ENCODE measurements around the gene MTTP. TPM values are rescaled to one million over a fixed set of nuclear protein-coding genes. Genes with fewer than 3 reads are reported as not detected.

Gene MTTP
- total RNA-seq, 1 donor from 2014 or later, result 0.08 TPM

GRCh38 chr4:99586322-99586721 is 11.7 kb downstream of the MTTP start:
- DNase-seq (ENCODE audit: low read depth), result no peak
- TF ChIP-seq, protein P1, sequence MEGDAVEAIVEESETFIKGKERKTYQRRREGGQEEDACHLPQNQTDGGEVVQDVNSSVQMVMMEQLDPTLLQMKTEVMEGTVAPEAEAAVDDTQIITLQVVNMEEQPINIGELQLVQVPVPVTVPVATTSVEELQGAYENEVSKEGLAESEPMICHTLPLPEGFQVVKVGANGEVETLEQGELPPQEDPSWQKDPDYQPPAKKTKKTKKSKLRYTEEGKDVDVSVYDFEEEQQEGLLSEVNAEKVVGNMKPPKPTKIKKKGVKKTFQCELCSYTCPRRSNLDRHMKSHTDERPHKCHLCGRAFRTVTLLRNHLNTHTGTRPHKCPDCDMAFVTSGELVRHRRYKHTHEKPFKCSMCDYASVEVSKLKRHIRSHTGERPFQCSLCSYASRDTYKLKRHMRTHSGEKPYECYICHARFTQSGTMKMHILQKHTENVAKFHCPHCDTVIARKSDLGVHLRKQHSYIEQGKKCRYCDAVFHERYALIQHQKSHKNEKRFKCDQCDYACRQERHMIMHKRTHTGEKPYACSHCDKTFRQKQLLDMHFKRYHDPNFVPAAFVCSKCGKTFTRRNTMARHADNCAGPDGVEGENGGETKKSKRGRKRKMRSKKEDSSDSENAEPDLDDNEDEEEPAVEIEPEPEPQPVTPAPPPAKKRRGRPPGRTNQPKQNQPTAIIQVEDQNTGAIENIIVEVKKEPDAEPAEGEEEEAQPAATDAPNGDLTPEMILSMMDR (IDR thresholded peaks at IDR 0.05; ENCODE audit: insufficient read depth, low read length, poor library complexity, severe bottlenecking), result no peak
- Histone ChIP-seq H3K4me3 (ENCODE audit: low read depth, low read length) (no peak overlapping the region), H3K36me3 (ENCODE audit: control insufficient read depth, insufficient read depth, low read length) (no peaks in the 10 kb centered on the region), H3K27me3 (ENCODE audit: control insufficient read depth, insufficient read depth, low read length) (no peaks in the 10 kb centered on the region)

DNA sequence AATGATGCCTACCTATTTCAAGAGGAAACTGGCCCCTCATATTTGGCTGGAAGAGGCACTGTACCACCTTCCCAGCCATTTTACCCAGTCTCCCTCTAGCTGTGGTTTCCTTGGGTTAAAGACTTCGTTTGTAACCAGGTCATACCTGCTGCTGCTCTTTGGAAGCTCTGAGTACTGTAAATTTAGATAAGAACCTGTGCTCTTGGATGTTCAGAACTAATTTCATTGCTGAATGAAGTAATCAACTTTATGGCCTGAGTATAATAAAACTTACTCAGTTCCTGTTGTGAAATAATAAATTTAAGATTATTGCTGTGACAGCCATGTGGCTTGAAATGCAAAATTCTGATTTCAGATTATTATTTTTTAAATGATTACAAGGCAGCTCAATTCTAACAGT is 12.2 kb downstream of the MTTP start:
- TF ChIP-seq, protein P1 (IDR thresholded peaks at IDR 0.05; ENCODE audit: insufficient read depth, low read length, poor library complexity, severe bottlenecking), result no peak
- no peaks in the 10 kb centered on the region for H3K36me3 ChIP-seq (ENCODE audit: control insufficient read depth, insufficient read depth, low read length)
- no peak for DNase-seq (ENCODE audit: low read depth)
- no peaks in the 10 kb centered on the region for H3K27me3 ChIP-seq (ENCODE audit: control insufficient read depth, insufficient read depth, low read length)
- no peak overlapping the region for H3K4me3 ChIP-seq (ENCODE audit: low read depth, low read length)

DNA sequence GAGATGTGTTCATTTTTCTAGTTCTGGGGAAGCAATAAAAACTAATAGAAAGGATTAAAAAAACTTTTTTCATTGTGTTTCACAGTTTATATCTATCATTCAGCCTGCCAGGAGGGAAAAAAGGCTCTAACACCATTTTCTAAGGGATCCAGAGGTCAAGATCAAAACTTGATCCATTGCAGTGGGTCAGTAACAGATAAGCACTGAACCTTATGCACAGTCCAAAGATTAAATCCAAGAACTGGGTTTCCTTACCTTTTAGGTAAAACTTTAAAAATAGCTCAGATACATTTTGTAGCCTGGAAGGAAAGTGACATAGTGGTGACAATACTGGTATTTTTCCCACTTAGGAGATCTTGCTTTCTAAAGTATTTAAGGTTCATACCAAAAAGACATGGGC is 12.7 kb downstream of the MTTP start:
- no peak overlapping the region for H3K4me3 ChIP-seq (ENCODE audit: low read depth, low read length)
- DNase-seq (ENCODE audit: low read depth), result no peak
- H3K27me3 ChIP-seq (ENCODE audit: control insufficient read depth, insufficient read depth, low read length), result no peaks in the 10 kb centered on the region
- TF ChIP-seq, protein P1 (IDR thresholded peaks at IDR 0.05; ENCODE audit: insufficient read depth, low read length, poor library complexity, severe bottlenecking), result no peak
- no peaks in the 10 kb centered on the region for H3K36me3 ChIP-seq (ENCODE audit: control insufficient read depth, insufficient read depth, low read length)

GRCh38 chr4:99587803-99588202 is 13.2 kb downstream of the MTTP start:
- Histone ChIP-seq H3K36me3 (ENCODE audit: control insufficient read depth, insufficient read depth, low read length) (no peaks in the 10 kb centered on the region), H3K27me3 (ENCODE audit: control insufficient read depth, insufficient read depth, low read length) (no peaks in the 10 kb centered on the region), H3K4me3 (ENCODE audit: low read depth, low read length) (no peak overlapping the region)
- DNase-seq (ENCODE audit: low read depth), result no peak
- TF ChIP-seq, protein P1 (IDR thresholded peaks at IDR 0.05; ENCODE audit: insufficient read depth, low read length, poor library complexity, severe bottlenecking), result no peak

- DNase-seq (ENCODE audit: low read depth), result no peak
- no peaks in the 10 kb centered on the region for H3K27me3 ChIP-seq (ENCODE audit: control insufficient read depth, insufficient read depth, low read length)
- no peaks in the 10 kb centered on the region for H3K36me3 ChIP-seq (ENCODE audit: control insufficient read depth, insufficient read depth, low read length)
- no peak overlapping the region for H3K4me3 ChIP-seq (ENCODE audit: low read depth, low read length)
- TF ChIP-seq, protein P1 (IDR thresholded peaks at IDR 0.05; ENCODE audit: insufficient read depth, low read length, poor library complexity, severe bottlenecking), result no peak
These were observed 17.1 kb downstream of the MTTP start for GRCh38 chr4:99591757-99592156.

- TF ChIP-seq, protein P1 (IDR thresholded peaks at IDR 0.05; ENCODE audit: insufficient read depth, low read length, poor library complexity, severe bottlenecking), result no peak
- DNase-seq (ENCODE audit: low read depth), result no peak
- H3K4me3 ChIP-seq (ENCODE audit: low read depth, low read length), result no peak overlapping the region
- H3K27me3 ChIP-seq (ENCODE audit: control insufficient read depth, insufficient read depth, low read length), result no peaks in the 10 kb centered on the region
- H3K36me3 ChIP-seq (ENCODE audit: control insufficient read depth, insufficient read depth, low read length), result no peaks in the 10 kb centered on the region
These were observed 19.4 kb downstream of the MTTP start for GRCh38 chr4:99593781-99594641.

All from kidney epithelial cell (primary cell).